ENCODE data around the gene LRRC59. TPM values are rescaled to one million over a fixed set of nuclear protein-coding genes. Genes with fewer than 3 reads are reported as not detected.

Gene LRRC59
- total and polyA plus RNA-seq, 2 of the 8 experiments (the other 6 are each of a cell fraction or from before 2014, with no cell fraction given), result 48.3 to 117 TPM

- TF ChIP-seq RAD21 (IDR thresholded peaks at IDR 0.05 in 1 of 2, conservative IDR thresholded peaks at IDR 0.05 in 1 of 2; ENCODE audit: low read depth in 2 of 2, low read length in 2 of 2) (peak; percentile 19 to 52; a peak in 3 of 4 replicates), CTBP2 (IDR thresholded peaks at IDR 0.05; ENCODE audit: borderline replicate concordance, insufficient read depth, insufficient read length, low read length) (no peak), BRCA1 (IDR thresholded peaks at IDR 0.05; ENCODE audit: low read depth, low read length) (no peak), SIN3A (conservative IDR thresholded peaks at IDR 0.05 in 1 of 2, IDR thresholded peaks at IDR 0.05 in 1 of 2; ENCODE audit: low read depth in 1 of 2, low read length in 2 of 2) (peak; percentile 94 to 98), E2F6 (IDR thresholded peaks at IDR 0.05) (peak; percentile 71; the same call in 1 of the 2 replicates), SRF (IDR thresholded peaks at IDR 0.05; ENCODE audit: low read depth, low read length) (peak; percentile 46; the same call in 1 of the 2 replicates), RFX5 (IDR thresholded peaks at IDR 0.05; ENCODE audit: borderline replicate concordance, low read depth, low read length) (no peak), HDAC6 (IDR thresholded peaks at IDR 0.05; ENCODE audit: low read depth, low read length) (no peak), POLR2AphosphoS5 (IDR thresholded peaks at IDR 0.05; ENCODE audit: low read depth, low read length) (peak; percentile 96), ASH2L (IDR thresholded peaks at IDR 0.05; ENCODE audit: low read length) (peak; percentile 66), GABPA (IDR thresholded peaks at IDR 0.05; ENCODE audit: borderline replicate concordance, insufficient read depth, low read length) (no peak), ZNF274 (IDR thresholded peaks at IDR 0.05; ENCODE audit: borderline replicate concordance, extremely low read depth, low read length) (no peak), RBBP5 (IDR thresholded peaks at IDR 0.05; ENCODE audit: borderline replicate concordance, low read depth, low read length) (peak; percentile 98), CEBPB (IDR thresholded peaks at IDR 0.05; ENCODE audit: low read depth, low read length) (no peak)
- TF ChIP-seq, protein P1, sequence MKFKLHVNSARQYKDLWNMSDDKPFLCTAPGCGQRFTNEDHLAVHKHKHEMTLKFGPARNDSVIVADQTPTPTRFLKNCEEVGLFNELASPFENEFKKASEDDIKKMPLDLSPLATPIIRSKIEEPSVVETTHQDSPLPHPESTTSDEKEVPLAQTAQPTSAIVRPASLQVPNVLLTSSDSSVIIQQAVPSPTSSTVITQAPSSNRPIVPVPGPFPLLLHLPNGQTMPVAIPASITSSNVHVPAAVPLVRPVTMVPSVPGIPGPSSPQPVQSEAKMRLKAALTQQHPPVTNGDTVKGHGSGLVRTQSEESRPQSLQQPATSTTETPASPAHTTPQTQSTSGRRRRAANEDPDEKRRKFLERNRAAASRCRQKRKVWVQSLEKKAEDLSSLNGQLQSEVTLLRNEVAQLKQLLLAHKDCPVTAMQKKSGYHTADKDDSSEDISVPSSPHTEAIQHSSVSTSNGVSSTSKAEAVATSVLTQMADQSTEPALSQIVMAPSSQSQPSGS (IDR thresholded peaks at IDR 0.05; ENCODE audit: low read length), result peak; percentile 78; the same call in 1 of the 2 replicates
Measured at GRCh38 chr17:50397111-50397918, at the start of gene LRRC59 (continued).
